ENCODE data around the gene ZNF236. TPM values are rescaled to one million over a fixed set of nuclear protein-coding genes. Genes with fewer than 3 reads are reported as not detected.
A peak's percentile ranks its signal among the peaks of the same experiment; 100 is the strongest.

The ZNF236 gene
- total RNA-seq, 6 donors from 2014 or later = 9.0 to 27.2 (median 14.8) TPM

GRCh38 chr18:77000527-77000926, 178.2 kb downstream of the ZNF236 start:
- peaks cover 3 to 14% (median 6%) of the 10 kb centered on the region in 4 donors for H3K4me1 ChIP-seq
- no peak overlapping the region for H3K27ac ChIP-seq
- no peaks in the 10 kb centered on the region for H3K36me3 ChIP-seq
- 24% methylated on average over 11 of the region's 11 CpGs for WGBS, 2 donors
- peak in 1 of 2 donors; percentile 67 for DNase-seq
- no peak for TF ChIP-seq POLR2AphosphoS5 (IDR thresholded peaks at IDR 0.05)
- TF ChIP-seq CTCF (IDR thresholded peaks at IDR 0.05) = peak; percentile 69 to 89 (median 86)
- no peaks in the 10 kb centered on the region for H3K27me3 ChIP-seq
- H3K4me3 ChIP-seq = no peak overlapping the region
- no peaks in the 10 kb centered on the region for H3K9me3 ChIP-seq
- peak in 1 of 2 donors; percentile 74 for ATAC-seq (ENCODE audit: low FRiP score in 2 of 2)

DNA sequence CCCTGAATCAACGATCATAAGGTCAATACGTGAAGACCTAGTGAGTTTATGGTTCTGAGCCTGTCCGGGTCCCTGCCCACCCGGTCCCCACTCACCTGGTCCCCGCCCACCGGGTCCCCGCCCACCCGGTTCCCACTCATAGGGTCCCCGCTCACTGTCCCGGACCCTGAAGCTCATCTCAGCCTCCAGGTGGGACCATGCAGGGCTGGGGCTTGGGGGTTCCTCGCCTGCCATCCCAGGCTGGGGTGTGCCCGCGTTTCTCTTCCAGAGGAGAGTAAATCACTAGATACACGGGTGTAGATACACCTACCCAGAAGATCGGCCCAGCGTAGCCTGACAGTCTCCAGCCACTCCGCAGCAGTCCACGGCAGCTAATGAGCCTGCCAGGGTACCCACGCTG, 178.7 kb downstream of the ZNF236 start:
- no peak for TF ChIP-seq POLR2A (IDR thresholded peaks at IDR 0.05)
- no peak for TF ChIP-seq POLR2AphosphoS5 (IDR thresholded peaks at IDR 0.05)
- TF ChIP-seq CTCF (IDR thresholded peaks at IDR 0.05) = no peak
- no peak for TF ChIP-seq EP300 (IDR thresholded peaks at IDR 0.05)
- Histone ChIP-seq H3K4me1 (peaks cover 3 to 19% (median 6%) of the 10 kb centered on the region in 4 donors), H3K9me3 (no peaks in the 10 kb centered on the region), H3K27ac (no peak overlapping the region), H3K36me3 (no peaks in the 10 kb centered on the region), H3K27me3 (no peaks in the 10 kb centered on the region), H3K4me3 (no peak overlapping the region)
- 85 to 88% methylated on average over 14 to 15 of the region's 19 CpGs for WGBS, 2 donors
- DNase-seq = no peak
- no peak for ATAC-seq (ENCODE audit: low FRiP score in 2 of 2)

GRCh38 chr18:77001979-77002378, 179.6 kb downstream of the ZNF236 start:
- no peaks in the 10 kb centered on the region for H3K9me3 ChIP-seq
- no peaks in the 10 kb centered on the region for H3K27me3 ChIP-seq
- WGBS, 2 donors = 88 to 95% methylated on average over 7 of the region's 7 CpGs
- H3K27ac ChIP-seq = no peak overlapping the region
- no peaks in the 10 kb centered on the region for H3K36me3 ChIP-seq
- no peak overlapping the region for H3K4me3 ChIP-seq
- TF ChIP-seq EP300 (IDR thresholded peaks at IDR 0.05) = no peak
- TF ChIP-seq CTCF (IDR thresholded peaks at IDR 0.05) = no peak
- no peak for TF ChIP-seq POLR2AphosphoS5 (IDR thresholded peaks at IDR 0.05)
- no peak for TF ChIP-seq POLR2A (IDR thresholded peaks at IDR 0.05)
- ATAC-seq (ENCODE audit: low FRiP score in 2 of 2) (no peak), DNase-seq (no peak)
- H3K4me1 ChIP-seq = peaks cover 3 to 26% (median 10%) of the 10 kb centered on the region in 4 donors

GRCh38 chr18:77002496-77002895, 180.1 kb downstream of the ZNF236 start:
- WGBS, 2 donors = 93 to 94% methylated on average over 10 of the region's 10 CpGs
- no peaks in the 10 kb centered on the region for H3K9me3 ChIP-seq
- DNase-seq = no peak
- peaks cover 3 to 30% (median 13%) of the 10 kb centered on the region in 4 donors for H3K4me1 ChIP-seq
- peaks cover 0 to under 1% (median 0%) of the 10 kb centered on the region in 4 donors for H3K36me3 ChIP-seq
- ATAC-seq (ENCODE audit: low FRiP score in 2 of 2) = no peak
- no peak overlapping the region for H3K27ac ChIP-seq
- H3K27me3 ChIP-seq = no peaks in the 10 kb centered on the region
- no peak for TF ChIP-seq POLR2AphosphoS5 (IDR thresholded peaks at IDR 0.05)
- no peak overlapping the region for H3K4me3 ChIP-seq

DNA sequence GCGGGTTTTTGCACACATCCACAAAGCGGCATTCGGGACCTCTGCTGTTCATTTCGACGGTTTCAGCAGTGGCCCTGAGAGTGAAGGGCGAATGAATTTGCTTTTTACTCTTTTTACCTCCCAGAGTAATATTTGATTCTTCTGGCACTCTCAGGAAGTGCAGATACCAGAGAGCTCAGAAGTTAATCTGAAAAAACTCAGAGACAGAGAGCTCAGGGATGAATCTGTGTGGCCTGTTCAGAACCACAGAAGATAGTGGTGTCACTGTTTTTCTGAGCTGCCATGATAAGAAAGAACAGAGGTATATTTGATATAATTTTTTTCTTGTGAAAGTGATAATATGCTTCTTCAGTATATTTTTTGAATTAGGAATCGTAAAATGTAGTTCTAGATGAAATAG, 181.0 kb downstream of the ZNF236 start:
- DNase-seq = no peak
- ATAC-seq (ENCODE audit: low FRiP score in 2 of 2) = no peak
- H3K27ac ChIP-seq = no peak overlapping the region
- H3K4me3 ChIP-seq = no peak overlapping the region
- H3K36me3 ChIP-seq = peaks cover 0 to 4% (median 0%) of the 10 kb centered on the region in 4 donors
- no peaks in the 10 kb centered on the region for H3K27me3 ChIP-seq
- 97 to 98% methylated on average over 7 of the region's 7 CpGs for WGBS, 2 donors
- H3K9me3 ChIP-seq = no peaks in the 10 kb centered on the region
- H3K4me1 ChIP-seq = peaks cover 3 to 30% (median 13%) of the 10 kb centered on the region in 4 donors
- TF ChIP-seq CTCF (IDR thresholded peaks at IDR 0.05) (no peak), POLR2A (IDR thresholded peaks at IDR 0.05) (no peak), POLR2AphosphoS5 (IDR thresholded peaks at IDR 0.05) (no peak), EP300 (IDR thresholded peaks at IDR 0.05) (no peak)
